Activated CD4-positive, alpha-beta T cell treated with anti-CD3 and anti-CD28 coated beads, Interleukin-10, Interleukin-2, amounts not matched to agents 100 ng/mL and 50 ng/mL, durations not matched to agents 16 hours and 8 hours (primary cell): ENCODE data around the gene ATRNL1.

Experiments used
- DNase-seq: peaks from one replicate; pipeline ENCODE4 v3.0.0-alpha.2; 2020

Gene ATRNL1

GRCh38 chr10:115093286-115093775 lies at the start of gene ATRNL1:
Gene ATRNL1 (plus strand): TSS chr10:115093365. CDS start chr10:115093751, 386 bp downstream.
- DNase-seq = no peak

- no peak for DNase-seq
Observed at GRCh38 chr10:115043719-115044118, 49.4 kb upstream of the ATRNL1 start.

- no peak for DNase-seq
Observed at GRCh38 chr10:115044891-115045290, 48.3 kb upstream of the ATRNL1 start.

DNA sequence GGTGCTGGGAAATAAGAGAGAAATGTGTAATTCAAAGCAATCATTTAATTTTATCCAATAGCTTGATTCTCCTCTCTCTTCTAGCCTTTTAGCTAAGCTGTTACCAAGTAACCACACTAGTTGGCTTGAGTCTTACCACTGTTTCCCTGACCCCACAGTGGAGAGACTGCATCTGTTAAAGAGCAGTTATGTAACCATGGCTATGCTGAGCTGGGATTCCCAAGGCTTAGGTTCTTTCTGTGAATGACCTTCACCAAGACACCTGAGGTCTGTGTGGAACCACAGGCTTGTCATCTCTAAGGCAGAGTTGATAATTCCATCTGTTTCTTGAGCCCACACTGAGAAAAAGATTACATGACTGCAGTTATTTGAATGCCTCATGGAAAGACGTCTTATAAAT lies 47.7 kb upstream of the ATRNL1 start:
- no peak for DNase-seq

DNA sequence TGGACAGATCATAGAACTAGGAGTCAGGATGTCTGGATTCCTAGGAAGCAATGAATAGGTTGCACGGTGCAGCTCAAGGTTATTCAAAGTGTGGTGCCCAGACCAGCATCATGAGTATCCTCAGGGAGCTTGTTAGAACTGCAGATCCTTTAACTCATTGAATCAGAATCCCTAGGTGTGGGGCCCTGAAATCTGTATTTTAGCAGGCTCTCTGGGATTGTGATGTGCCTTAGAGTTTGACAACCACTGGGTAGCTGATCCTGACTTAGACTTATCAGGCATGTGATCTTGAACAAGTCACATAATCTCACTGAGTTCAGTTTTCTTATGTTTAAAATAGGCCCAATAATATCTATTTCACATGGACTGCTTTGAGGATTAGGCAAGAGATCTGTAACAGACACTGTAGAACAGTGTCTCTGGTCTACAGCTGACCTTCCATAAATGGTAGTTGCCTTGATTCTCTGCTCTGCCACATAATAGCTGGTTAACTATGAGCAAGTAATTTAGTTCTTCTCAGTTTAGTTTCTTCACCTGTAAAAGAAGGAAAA lies 46.4 kb upstream of the ATRNL1 start:
- no peak for DNase-seq

GRCh38 chr10:115047705-115048104 lies 45.5 kb upstream of the ATRNL1 start:
- no peak for DNase-seq

DNA sequence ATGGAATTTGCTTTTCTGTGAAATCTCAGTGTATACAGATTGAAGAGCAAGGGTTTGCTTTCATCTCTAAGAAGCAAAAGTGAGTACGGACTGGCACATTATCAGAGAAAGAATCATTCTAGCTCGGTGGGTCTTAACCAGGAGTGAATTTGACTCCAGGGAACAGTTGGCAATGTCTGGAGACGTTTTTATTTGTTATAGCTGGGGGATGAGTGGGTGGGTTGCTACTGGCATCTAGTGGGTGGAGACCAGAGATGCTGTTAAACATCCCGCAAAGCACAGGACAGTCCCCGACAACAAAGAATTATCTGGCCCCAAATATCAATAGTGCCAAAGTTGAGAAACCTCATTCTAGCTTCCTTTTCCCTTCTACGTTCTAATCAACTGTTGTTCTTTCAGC lies 43.8 kb upstream of the ATRNL1 start:
- DNase-seq = no peak

DNA sequence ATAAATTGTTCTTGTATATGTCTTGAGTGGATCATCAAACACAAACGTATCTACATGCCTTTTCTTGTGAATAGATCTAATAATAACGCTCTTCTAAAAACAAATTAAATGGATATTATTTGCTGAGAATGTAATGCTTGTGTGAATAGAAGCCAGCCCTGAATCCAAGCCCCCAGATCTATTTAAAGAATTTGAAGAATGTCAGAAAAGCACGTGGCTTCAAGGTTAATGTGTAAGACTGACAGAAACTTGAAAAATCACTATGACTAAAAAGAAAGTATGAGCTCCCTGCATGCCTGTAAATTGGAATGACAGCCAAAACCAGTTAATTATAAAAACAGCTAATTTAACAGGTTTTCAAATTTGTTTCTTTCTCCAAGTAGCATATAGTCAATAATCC lies 43.2 kb upstream of the ATRNL1 start:
- DNase-seq = no peak

- DNase-seq = no peak
Observed at GRCh38 chr10:115050375-115051010, 42.7 kb upstream of the ATRNL1 start.

DNA sequence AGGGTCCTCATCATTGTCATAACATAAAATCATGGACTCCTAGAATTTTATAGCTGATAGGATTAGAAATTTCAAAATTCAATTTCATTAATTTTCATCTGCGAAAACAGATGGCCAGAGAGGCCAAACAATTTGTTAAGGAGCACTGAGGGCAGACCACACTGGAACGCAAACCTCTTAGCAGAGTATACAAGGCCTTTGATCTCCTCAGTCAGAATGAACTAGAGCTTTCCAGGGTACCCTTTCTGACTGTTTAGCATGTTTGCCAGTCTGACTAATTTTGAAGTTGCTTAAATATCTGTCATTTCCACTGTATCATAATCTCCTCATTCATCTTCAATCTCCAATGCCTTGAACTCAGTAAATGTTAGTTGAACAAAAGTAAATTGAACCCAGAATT lies 41.9 kb upstream of the ATRNL1 start:
- DNase-seq = no peak

DNA sequence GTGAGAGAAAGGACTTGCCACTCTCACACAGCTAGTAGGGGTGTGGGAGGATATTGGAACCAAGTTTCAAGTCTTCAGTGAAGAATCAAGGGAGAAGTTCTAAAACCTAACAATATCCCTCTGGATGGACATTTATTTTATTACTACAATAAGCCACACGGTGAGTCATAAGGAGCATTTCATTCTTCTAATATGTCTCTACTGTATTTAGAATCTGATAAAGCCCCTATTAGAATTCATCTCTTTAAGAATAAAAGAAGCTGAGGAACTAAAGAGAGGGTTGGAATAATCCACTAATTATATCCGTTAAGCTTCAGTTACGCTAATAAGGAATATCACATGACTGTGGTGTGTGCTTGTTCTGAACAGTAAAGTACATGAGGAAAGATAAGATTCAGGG lies 40.9 kb upstream of the ATRNL1 start:
- no peak for DNase-seq

DNA sequence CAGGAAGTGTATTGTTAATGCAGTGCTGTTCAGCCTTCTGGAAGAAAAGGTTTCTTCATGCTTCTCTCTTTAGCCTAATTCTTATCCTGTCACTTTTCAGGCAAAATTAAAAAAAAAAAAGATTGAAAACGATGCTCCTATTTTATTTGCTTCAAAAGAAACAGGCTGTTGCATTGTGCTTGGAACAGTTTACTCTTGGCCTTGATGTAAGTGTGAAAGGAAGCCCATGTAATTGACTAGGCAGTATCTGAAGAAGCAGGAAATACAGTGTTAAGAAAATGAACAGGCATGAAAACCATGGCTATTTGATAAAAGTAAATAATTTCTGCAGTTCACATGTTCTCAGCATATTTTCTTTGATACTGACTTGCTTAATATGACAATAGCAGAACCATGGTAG lies 40.4 kb upstream of the ATRNL1 start:
- DNase-seq = no peak

DNA sequence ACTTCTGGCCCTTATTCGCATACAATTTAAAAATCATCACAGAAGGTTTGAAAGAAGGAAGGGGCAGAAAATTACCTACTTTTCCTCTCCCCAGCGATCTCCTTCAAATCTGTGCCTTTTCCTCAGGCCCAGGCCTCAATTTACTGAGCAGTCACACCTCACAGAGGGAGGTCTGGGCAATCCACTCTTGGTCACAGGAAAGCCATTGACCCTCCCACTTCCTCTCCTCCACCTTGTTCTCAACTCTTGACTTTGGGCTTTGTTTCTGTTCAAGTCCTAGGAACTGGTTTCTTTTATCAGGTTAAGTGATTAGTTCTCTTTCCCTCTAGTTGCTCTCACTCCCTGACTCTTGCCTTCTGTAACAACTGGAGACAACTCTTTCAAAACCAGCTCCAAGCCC lies 37.0 kb upstream of the ATRNL1 start:
- no peak for DNase-seq

DNA sequence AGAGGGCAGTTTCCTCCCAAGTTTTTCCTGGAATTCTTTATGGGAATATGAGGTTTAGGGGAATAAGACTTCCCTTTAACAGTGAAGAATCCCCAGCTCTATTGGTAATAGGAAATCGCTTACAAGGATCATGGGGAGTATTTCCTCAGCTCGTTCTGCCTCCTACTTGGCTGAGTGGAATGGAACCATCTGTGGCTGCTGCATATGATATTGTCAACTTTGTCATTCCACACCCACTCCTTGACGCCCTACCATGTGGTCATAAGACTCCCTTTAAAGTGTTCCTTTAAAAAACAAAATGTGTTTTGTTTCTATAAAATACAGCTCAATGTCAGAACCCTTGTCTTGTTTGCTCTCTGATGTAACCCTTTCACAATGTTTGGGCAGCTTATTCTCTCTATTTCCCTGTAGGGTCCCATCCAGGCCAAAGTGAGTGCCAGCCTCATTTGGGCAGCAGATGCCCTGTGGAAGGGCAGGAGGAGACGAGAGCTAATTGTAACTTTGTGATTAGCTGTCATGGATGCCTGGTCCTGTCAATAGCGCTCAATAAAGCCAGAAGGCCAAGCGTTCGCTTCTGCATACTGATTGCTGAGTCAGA lies 33.8 kb upstream of the ATRNL1 start:
- DNase-seq = no peak

DNA sequence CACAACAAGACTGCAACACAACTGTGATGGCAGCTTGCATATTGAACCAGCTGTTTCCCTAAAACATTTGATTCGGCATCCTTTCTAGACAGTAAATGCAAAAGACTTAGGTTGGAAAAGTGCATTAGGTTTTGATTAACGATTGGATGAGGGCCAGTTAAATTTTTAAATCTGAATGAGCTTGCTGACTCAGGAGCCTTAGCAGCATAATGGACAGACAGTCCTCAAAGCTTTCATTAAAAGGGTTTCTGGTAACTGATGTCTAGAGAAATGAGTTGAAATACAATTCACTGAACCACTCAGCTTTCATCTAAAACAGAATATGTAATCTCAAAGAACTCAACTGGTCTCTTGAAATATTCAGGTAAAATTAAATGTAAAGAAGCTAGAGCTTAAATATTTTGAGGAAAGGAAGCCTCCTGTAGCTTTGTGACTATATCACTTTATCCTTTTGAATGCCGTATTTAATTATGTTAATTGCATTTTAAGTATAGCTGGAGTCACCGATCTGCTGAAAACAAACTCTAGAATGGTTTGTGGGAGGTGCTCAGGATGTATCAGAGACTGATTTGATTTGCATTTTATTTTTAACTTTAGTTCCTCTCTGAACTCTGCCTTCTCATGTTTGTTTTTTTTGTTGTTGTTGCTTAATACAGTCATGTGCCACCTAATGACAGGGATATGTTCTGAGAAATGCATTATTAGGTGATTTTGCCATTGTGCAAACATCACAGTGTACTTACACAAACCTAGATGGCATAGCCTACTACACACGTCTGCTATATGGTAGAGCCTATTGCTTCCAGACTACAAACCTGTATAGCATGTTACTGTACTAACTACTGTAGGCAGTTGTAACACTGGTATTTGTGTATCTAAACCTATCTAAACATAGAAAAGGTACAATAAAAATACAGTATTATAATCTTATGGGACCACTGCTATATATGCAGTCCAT lies 29.2 kb upstream of the ATRNL1 start:
- DNase-seq = no peak

GRCh38 chr10:115065801-115066200 lies 27.4 kb upstream of the ATRNL1 start:
- no peak for DNase-seq

DNA sequence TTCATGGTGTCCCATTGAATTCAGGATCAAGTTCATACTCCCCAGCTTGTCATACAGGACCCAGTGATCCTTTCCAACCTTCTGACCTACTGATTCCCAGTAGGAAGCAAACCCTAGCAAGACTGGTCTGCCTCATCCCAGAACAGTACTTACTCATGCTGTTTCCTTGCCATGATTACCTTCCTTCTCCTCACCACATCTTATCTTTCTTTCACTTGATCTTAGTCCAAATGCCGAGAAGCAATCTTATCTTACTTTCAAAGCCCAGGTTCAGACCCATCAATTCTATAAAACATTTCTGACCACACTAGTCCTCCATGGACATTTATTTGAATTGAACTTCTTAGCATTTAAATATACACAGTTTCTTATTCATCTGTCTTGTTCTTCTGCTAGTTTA lies 26.6 kb upstream of the ATRNL1 start:
- no peak for DNase-seq

DNA sequence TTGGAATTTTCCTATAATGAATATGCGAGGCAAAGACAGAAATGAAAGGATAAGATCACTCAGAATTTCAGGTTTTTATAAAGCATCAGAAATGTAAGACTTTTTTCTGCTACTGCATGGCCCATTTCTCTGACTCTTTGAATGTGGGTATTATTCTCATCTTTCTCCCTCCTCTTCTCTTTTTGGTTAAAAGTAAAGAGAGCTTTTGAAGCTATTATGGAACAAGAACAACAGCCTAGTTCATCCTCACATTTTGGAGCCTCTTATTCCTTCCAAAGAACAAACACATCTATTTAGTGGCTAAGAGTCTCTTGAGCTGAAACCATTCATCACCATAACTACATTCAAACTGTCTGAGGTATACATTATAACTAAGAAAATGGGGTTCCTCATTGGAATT lies 19.4 kb upstream of the ATRNL1 start:
- DNase-seq = no peak

GRCh38 chr10:115082506-115082905 lies 10.7 kb upstream of the ATRNL1 start:
- DNase-seq = no peak

- no peak for DNase-seq
Observed at GRCh38 chr10:115084277-115084850, 8.8 kb upstream of the ATRNL1 start.

GRCh38 chr10:115091161-115091560 lies 2.0 kb upstream of the ATRNL1 start:
- DNase-seq = no peak

DNA sequence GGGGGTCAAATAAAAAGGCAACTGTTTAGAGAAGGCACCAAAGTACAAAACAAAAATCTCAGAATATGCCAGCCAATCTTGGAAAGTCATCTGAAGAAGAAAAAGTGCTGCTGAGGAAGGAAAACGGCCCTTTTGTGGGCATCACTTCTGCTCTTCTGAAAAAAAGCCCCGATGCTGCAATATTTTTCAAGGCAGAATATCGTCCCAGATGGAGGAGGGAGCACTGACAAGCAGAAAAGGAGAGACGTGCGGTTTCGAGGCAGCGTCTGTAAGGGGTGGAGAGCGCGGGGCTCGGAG lies 959 bp upstream of the ATRNL1 start:
- no peak for DNase-seq

GRCh38 chr10:115092555-115093285 lies 445 bp upstream of the ATRNL1 start:
- no peak for DNase-seq
